WTC11 (cell line): ENCODE data around the gene CLTA. TPM values are rescaled to one million over a fixed set of nuclear protein-coding genes. Genes with fewer than 3 reads are reported as not detected.
A peak's percentile ranks its signal among the peaks of the same experiment; 100 is the strongest.

Source experiments
- ATAC-seq: fragments of 200-7000 bp; cut with Tn5 transposase; 2 replicates; pipeline ENCODE4 v1.10.0; 2021; ENCODE audit warnings: mild to moderate bottlenecking, moderate library complexity
- CTCF ChIA-PET: fragments of 300-600 bp; sonication (Branson Sonifier 250); formaldehyde crosslinking; loops from one replicate; lab custom pipeline; 2021; ENCODE audit warnings: antibody characterized with exemption; lab: Charles Lee
- POLR2A ChIA-PET: fragments of 350-600 bp; sonication (Branson Sonifier 250); formaldehyde crosslinking; loops from one replicate; lab custom pipeline; 2021; ENCODE audit warnings: antibody characterized with exemption; lab: Charles Lee
- DNase-seq: peaks from one replicate; pipeline ENCODE4 v3.0.0; 2021; ENCODE audit warnings: low spot score
- H3K27ac Mint-ChIP-seq: 2 replicates; pipeline ENCODE4 v1.8.0; 2021; ENCODE audit warnings: mixed read lengths
- H3K27me3 Mint-ChIP-seq: 2 replicates; pipeline ENCODE4 v1.8.0; 2021; ENCODE audit warnings: low read depth, mild to moderate bottlenecking, moderate library complexity, mixed read lengths
- H3K36me3 Mint-ChIP-seq: 2 replicates; pipeline ENCODE4 v1.8.0; 2021; ENCODE audit warnings: mixed read lengths
- H3K4me1 Mint-ChIP-seq: 2 replicates; pipeline ENCODE4 v1.8.0; 2022; ENCODE audit warnings: mixed read lengths
- H3K4me3 Mint-ChIP-seq: 2 replicates; pipeline ENCODE4 v1.8.0; 2021; ENCODE audit warnings: mild to moderate bottlenecking, moderate library complexity, mixed read lengths
- H3K9me3 Mint-ChIP-seq: 2 replicates; pipeline ENCODE4 v1.8.0; 2021; ENCODE audit warnings: mixed read lengths
- ATF1 ChIP-seq: sonication (generic); formaldehyde crosslinking; IDR thresholded peaks from 2 replicates; pipeline ENCODE4 v1.8.1; 2023; ENCODE audit warnings: mild to moderate bottlenecking, moderate library complexity, missing genetic modification reagents
- CDX4 ChIP-seq: fragments of 250-450 bp; sonication (Bioruptor Pico); IDR thresholded peaks from 2 replicates; pipeline ENCODE4 v1.9.0; 2021; ENCODE audit warnings: moderate library complexity, mild to moderate bottlenecking, inconsistent platforms, borderline replicate concordance
- ETV6 ChIP-seq: sonication (generic); formaldehyde crosslinking; IDR thresholded peaks from 2 replicates; pipeline ENCODE4 v1.8.1; 2022; ENCODE audit warnings: mild to moderate bottlenecking, missing genetic modification reagents
- FOXP1 ChIP-seq: sonication (generic); formaldehyde crosslinking; IDR thresholded peaks from 2 replicates; pipeline ENCODE4 v1.8.0; 2022; ENCODE audit warnings: missing genetic modification reagents, mild to moderate bottlenecking, moderate library complexity, borderline replicate concordance
- MXD4 ChIP-seq: fragments of 250-450 bp; sonication (Bioruptor Pico); IDR thresholded peaks from 2 replicates; pipeline ENCODE4 v1.8.0; 2021; ENCODE audit warnings: mild to moderate bottlenecking, moderate library complexity, borderline replicate concordance
- NR1H2 ChIP-seq: sonication (generic); formaldehyde crosslinking; IDR thresholded peaks from 2 replicates; pipeline ENCODE4 v1.9.0; 2021; ENCODE audit warnings: mild to moderate bottlenecking, moderate library complexity, missing genetic modification reagents
- PRDM15 ChIP-seq: sonication (generic); formaldehyde crosslinking; IDR thresholded peaks from 2 replicates; pipeline ENCODE4 v1.8.0; 2022; ENCODE audit warnings: missing genetic modification reagents
- RELA ChIP-seq: sonication (generic); formaldehyde crosslinking; IDR thresholded peaks from 2 replicates; pipeline ENCODE4 v1.8.1; 2022; ENCODE audit warnings: missing genetic modification reagents, mild to moderate bottlenecking, borderline replicate concordance
- SMAD3 ChIP-seq: sonication (generic); formaldehyde crosslinking; IDR thresholded peaks from 2 replicates; pipeline ENCODE4 v1.8.0; 2022; ENCODE audit warnings: missing genetic modification reagents, mild to moderate bottlenecking, borderline replicate concordance
- SMAD4 ChIP-seq: sonication (generic); formaldehyde crosslinking; IDR thresholded peaks from 2 replicates; pipeline ENCODE4 v1.8.0; 2022; ENCODE audit warnings: mild to moderate bottlenecking, missing genetic modification reagents
- TEAD1 ChIP-seq: sonication (generic); formaldehyde crosslinking; IDR thresholded peaks from 2 replicates; pipeline ENCODE4 v1.8.0; 2022; ENCODE audit warnings: mild to moderate bottlenecking, missing genetic modification reagents
- ZNF263 ChIP-seq: sonication (generic); formaldehyde crosslinking; IDR thresholded peaks from 2 replicates; pipeline ENCODE4 v1.8.1; 2022; ENCODE audit warnings: low read depth, mild to moderate bottlenecking, moderate library complexity, missing genetic modification reagents
- ZNF281 ChIP-seq: sonication (generic); formaldehyde crosslinking; IDR thresholded peaks from 2 replicates; pipeline ENCODE4 v1.8.0; 2023; ENCODE audit warnings: mild to moderate bottlenecking, missing genetic modification reagents
- ZNF425 ChIP-seq: fragments of 250-450 bp; sonication (Bioruptor Pico); conservative IDR thresholded peaks from 2 replicates; pipeline ENCODE4 v1.9.0; 2021; ENCODE audit warnings: mild to moderate bottlenecking
- ZNF532 ChIP-seq: fragments of 250-450 bp; sonication (Bioruptor Pico); IDR thresholded peaks from 2 replicates; pipeline ENCODE4 v1.9.0; 2021; ENCODE audit warnings: mild to moderate bottlenecking, borderline replicate concordance
- total RNA-seq: library from RNA; stranded (reverse); gene quantifications from 3 replicates; pipeline ENCODE4 v1.2.3, GENCODE V29; 2021

Gene CLTA
- total RNA-seq, 1 experiment from 2014 or later, result 213 TPM

GRCh38 chr9:36210722-36211121, 20.0 kb downstream of the CLTA start (continued):
- no peak for TF ChIP-seq ZNF532 (CRISPR knock-in tag)
- no peak for TF ChIP-seq TEAD1 (CRISPR knock-in tag)
- no peak for TF ChIP-seq ATF1 (CRISPR knock-in tag)
- TF ChIP-seq PRDM15, result no peak
- TF ChIP-seq, all 79 proteins: peak for 0

- no peak overlapping the region for H3K4me3 Mint-ChIP-seq
- DNase-seq, result no peak
- no peak for TF ChIP-seq NR1H2 (CRISPR knock-in tag)
- no peak for TF ChIP-seq SMAD3 (CRISPR knock-in tag)
- no peak for TF ChIP-seq MXD4 (CRISPR knock-in tag)
- TF ChIP-seq FOXP1 (CRISPR knock-in tag), result no peak
- TF ChIP-seq RELA (CRISPR knock-in tag), result no peak
- TF ChIP-seq ZNF425, result no peak
- no peak for TF ChIP-seq PRDM15
- no peak for TF ChIP-seq CDX4 (CRISPR knock-in tag)
- no peak for TF ChIP-seq ETV6 (CRISPR knock-in tag)
- no peak for TF ChIP-seq ZNF263 (CRISPR knock-in tag)
- no peak for TF ChIP-seq SMAD4 (CRISPR knock-in tag)
- no peak for TF ChIP-seq ZNF281
Measured at GRCh38 chr9:36211510-36211909, 20.8 kb downstream of the CLTA start.

More at GRCh38 chr9:36211510-36211909, 20.8 kb downstream of the CLTA start:
- Mint-ChIP-seq H3K9me3 (no peaks in the 10 kb centered on the region), H3K27ac (peak overlapping the region; percentile 36; the same call in 1 of the 2 replicates), H3K27me3 (no peaks in the 10 kb centered on the region), H3K4me1 (no peaks in the 10 kb centered on the region), H3K36me3 (peaks cover 67% of the 10 kb centered on the region)
- POLR2A ChIA-PET, result no interaction called here
- CTCF ChIA-PET, result no interaction called here
- ATAC-seq, result no peak
